GM12892 (cell line): ENCODE measurements around the gene NANOS1. TPM values are rescaled to one million over a fixed set of nuclear protein-coding genes. Genes with fewer than 3 reads are reported as not detected.

Experiments used
- DNase-seq: peaks from one replicate; pipeline ENCODE4 v3.0.0; 2011; ENCODE audit not compliant: insufficient read length
- FAIRE-seq: peaks from 2 replicates; lab custom pipeline; 2011; peaks lifted over from hg19 to GRCh38; lab: Jason Lieb, UNC
- POLR2A ChIP-seq: IDR thresholded peaks from 2 replicates; pipeline ENCODE4 v1.6.1; 2011; ENCODE audit warnings: low read depth, low read length, control low read depth
- POLR2AphosphoS5 ChIP-seq: IDR thresholded peaks from 2 replicates; pipeline ENCODE4 v1.6.1; 2011; ENCODE audit warnings: low read depth, low read length, control low read depth
- TAF1 ChIP-seq: IDR thresholded peaks from 2 replicates; pipeline ENCODE4 v1.6.1; 2011; ENCODE audit warnings: low read depth, mild to moderate bottlenecking, control low read depth, low read length, borderline replicate concordance
- polyA plus RNA-seq: library from polyadenylated mRNA; unstranded; fragments of >200 nt; gene quantifications from one replicate; pipeline ENCODE4 v1.2.1, GENCODE V29; 2012; ENCODE audit warnings: missing spikeins, inconsistent platforms; ENCODE audit not compliant: missing spikeins

Gene NANOS1
- 0.70 TPM for polyA plus RNA-seq

- no peak for DNase-seq
- FAIRE-seq = no peak
- no peak for TF ChIP-seq TAF1
- no peak for TF ChIP-seq POLR2AphosphoS5
- no peak for TF ChIP-seq POLR2A
Measured at GRCh38 chr10:119029613-119030420, at the start of gene NANOS1. TSS of gene NANOS1 (plus strand) at chr10:119029714. CDS start at chr10:119029802, 88 bp downstream.

- TF ChIP-seq POLR2AphosphoS5 (no peak), POLR2A (no peak), TAF1 (no peak)
- FAIRE-seq = no peak
Measured at GRCh38 chr10:118980135-118980865, 49.2 kb upstream of the NANOS1 start.

GRCh38 chr10:118980870-118981269 is 48.6 kb upstream of the NANOS1 start:
- FAIRE-seq (no peak), DNase-seq (no peak)
- TF ChIP-seq POLR2A (no peak), POLR2AphosphoS5 (no peak), TAF1 (no peak)

More at GRCh38 chr10:118980135-118980865, 49.2 kb upstream of the NANOS1 start:
- no peak for DNase-seq

GRCh38 chr10:118981946-118982345 is 47.6 kb upstream of the NANOS1 start:
- TF ChIP-seq POLR2A (no peak), TAF1 (no peak), POLR2AphosphoS5 (no peak)
- DNase-seq = no peak
- FAIRE-seq = no peak

- FAIRE-seq (no peak), DNase-seq (no peak)
- TF ChIP-seq TAF1 = no peak
- no peak for TF ChIP-seq POLR2A
- TF ChIP-seq POLR2AphosphoS5 = no peak
Measured at GRCh38 chr10:118982366-118982765, 47.1 kb upstream of the NANOS1 start.

GRCh38 chr10:118983263-118983662 is 46.3 kb upstream of the NANOS1 start:
- DNase-seq (no peak), FAIRE-seq (no peak)

GRCh38 chr10:118985576-118985975 is 43.9 kb upstream of the NANOS1 start:
- FAIRE-seq (no peak), DNase-seq (no peak)
- TF ChIP-seq POLR2AphosphoS5 = no peak
- TF ChIP-seq POLR2A = no peak
- no peak for TF ChIP-seq TAF1

More at GRCh38 chr10:118983263-118983662, 46.3 kb upstream of the NANOS1 start:
- TF ChIP-seq POLR2AphosphoS5 (no peak), TAF1 (no peak), POLR2A (no peak)

GRCh38 chr10:118986815-118987790 is 42.4 kb upstream of the NANOS1 start:
- DNase-seq = no peak
- TF ChIP-seq POLR2A (no peak), POLR2AphosphoS5 (no peak), TAF1 (no peak)
- peak; percentile 9 for FAIRE-seq

GRCh38 chr10:118990326-118990725 is 39.2 kb upstream of the NANOS1 start:
- DNase-seq (no peak), FAIRE-seq (no peak)
- TF ChIP-seq TAF1 (no peak), POLR2A (no peak), POLR2AphosphoS5 (no peak)

GRCh38 chr10:118992496-118992895 is 37.0 kb upstream of the NANOS1 start:
- DNase-seq (no peak), FAIRE-seq (no peak)
- TF ChIP-seq POLR2AphosphoS5 (no peak), POLR2A (no peak), TAF1 (no peak)
